Renal cortex interstitium (tissue), 11 donors: Measurements from ENCODE around the gene CILP2. TPM values are rescaled to one million over a fixed set of nuclear protein-coding genes. Genes with fewer than 3 reads are reported as not detected.

ENCODE experiments used
- DNase-seq, 11 donors: peaks; one replicate each; pipeline ENCODE4 v3.0.0-alpha.2; 2013; ENCODE audit warnings: low read depth in 9 of 11, low spot score in 4 of 11; ENCODE audit errors: extremely low read depth in 1 of 11
- polyA plus RNA-seq, 3 donors: library from polyadenylated mRNA; unstranded; fragments of 120-200 nt; gene quantifications; one replicate each; pipeline ENCODE4 v1.2.1, GENCODE V29; 2013; ENCODE audit not compliant: insufficient read length in 3 of 3

CILP2 gene
- polyA plus RNA-seq, 3 donors = 0.11 to 0.26 (median 0.12) TPM

- DNase-seq = no peak
Measured at GRCh38 chr19:19553670-19554069, 15.6 kb downstream of the CILP2 start.

GRCh38 chr19:19554074-19555023, 16.3 kb downstream of the CILP2 start:
- DNase-seq = no peak

- no peak for DNase-seq
Measured at GRCh38 chr19:19558055-19558454, 20.0 kb downstream of the CILP2 start.

GRCh38 chr19:19558636-19559035, 20.6 kb downstream of the CILP2 start:
- no peak for DNase-seq

GRCh38 chr19:19559931-19560330, 21.9 kb downstream of the CILP2 start:
- no peak for DNase-seq

- no peak for DNase-seq
Measured at GRCh38 chr19:19561946-19562664, 24.0 kb downstream of the CILP2 start.

- DNase-seq = no peak
Measured at GRCh38 chr19:19562665-19563347, 24.7 kb downstream of the CILP2 start.

GRCh38 chr19:19563348-19563848, 25.3 kb downstream of the CILP2 start:
- DNase-seq = no peak

- no peak for DNase-seq
Measured at GRCh38 chr19:19566306-19566705, 28.2 kb downstream of the CILP2 start.

- no peak for DNase-seq
Measured at GRCh38 chr19:19567391-19567790, 29.3 kb downstream of the CILP2 start.

- no peak for DNase-seq
Measured at GRCh38 chr19:19568802-19569756, 31.0 kb downstream of the CILP2 start.

- no peak for DNase-seq
Measured at GRCh38 chr19:19570571-19570970, 32.5 kb downstream of the CILP2 start.

GRCh38 chr19:19571071-19571786, 33.2 kb downstream of the CILP2 start:
- DNase-seq = no peak

GRCh38 chr19:19575411-19575810, 37.3 kb downstream of the CILP2 start:
- no peak for DNase-seq

GRCh38 chr19:19578252-19578651, 40.2 kb downstream of the CILP2 start:
- no peak for DNase-seq

GRCh38 chr19:19579533-19580361, 41.7 kb downstream of the CILP2 start:
- DNase-seq = no peak

- DNase-seq = no peak
Measured at GRCh38 chr19:19580418-19580817, 42.4 kb downstream of the CILP2 start.
